Measurements from ENCODE around the gene BEND7. TPM values are rescaled to one million over a fixed set of nuclear protein-coding genes. Genes with fewer than 3 reads are reported as not detected.
"Not testable (repeated sequence)": the region's sequence is repeated elsewhere in the genome, so short reads cannot be mapped to it uniquely, and the experiment has no call there.

Gene BEND7
- total and polyA plus RNA-seq, 9 of the 15 experiments (the other 6 are each of a cell fraction or from before 2014, with no cell fraction given): 1.3 to 11.4 (median 5.2) TPM

DNA sequence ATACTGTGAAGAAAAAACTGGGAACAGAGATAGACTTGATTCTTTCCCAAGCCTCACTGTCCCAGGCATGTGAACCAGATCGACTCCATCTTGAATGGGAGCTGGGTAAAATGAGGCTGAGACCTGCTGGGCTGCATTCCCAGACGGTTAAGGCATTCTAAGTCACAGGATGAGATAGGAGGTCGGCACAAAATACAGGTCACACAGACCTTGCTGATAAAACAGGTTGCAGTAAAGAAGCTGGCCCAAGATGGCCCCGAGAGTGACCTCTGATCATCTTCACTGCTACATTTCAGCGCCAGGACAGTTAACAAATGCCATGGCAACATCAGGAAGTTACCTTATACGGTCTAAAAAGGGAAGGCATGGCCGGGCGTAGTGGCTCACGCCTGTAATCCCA lies 9.2 kb upstream of the BEND7 start (continued):
- TF ChIP-seq IRF9 (tag; IDR thresholded peaks at IDR 0.05) (peak; percentile 80), TEAD2 (tag; IDR thresholded peaks at IDR 0.05) (peak; percentile 64), ZNF740 (tag; IDR thresholded peaks at IDR 0.05) (peak in 1 of 2 experiments; percentile 71; a peak in 1 of 4 replicates), ZNF395 (CRISPR knock-in tag; IDR thresholded peaks at IDR 0.05) (peak; percentile 54; the same call in 1 of the 2 replicates), PBX2 (tag; conservative IDR thresholded peaks at IDR 0.05; ENCODE audit: low read depth) (0 out of 2 replicates have a peak, but pooled peaks have one; percentile 15), ZNF175 (CRISPR knock-in tag; IDR thresholded peaks at IDR 0.05; ENCODE audit: low read depth) (peak; percentile 44; the same call in 1 of the 2 replicates), SRF (CRISPR knock-in tag; IDR thresholded peaks at IDR 0.05) (peak in 1 of 2 experiments; percentile 74; a peak in 2 of 4 replicates), NR2C1 (tag; IDR thresholded peaks at IDR 0.05) (peak; percentile 72), HDAC8 (tag; IDR thresholded peaks at IDR 0.05) (0 out of 2 replicates have a peak, but pooled peaks have one; percentile 25), PTRF (tag; IDR thresholded peaks at IDR 0.05) (peak; percentile 70), ZKSCAN8 (CRISPR knock-in tag; IDR thresholded peaks at IDR 0.05) (0 out of 2 replicates have a peak, but pooled peaks have one; percentile 38)
- TF ChIP-seq ZNF740 (CRISPR knock-in tag; IDR thresholded peaks at IDR 0.05); PBX2 (CRISPR knock-in tag; IDR thresholded peaks at IDR 0.05; ENCODE audit: low read depth); NR2C1 (IDR thresholded peaks at IDR 0.05): not testable (repeated sequence)
- TF ChIP-seq, protein P1, sequence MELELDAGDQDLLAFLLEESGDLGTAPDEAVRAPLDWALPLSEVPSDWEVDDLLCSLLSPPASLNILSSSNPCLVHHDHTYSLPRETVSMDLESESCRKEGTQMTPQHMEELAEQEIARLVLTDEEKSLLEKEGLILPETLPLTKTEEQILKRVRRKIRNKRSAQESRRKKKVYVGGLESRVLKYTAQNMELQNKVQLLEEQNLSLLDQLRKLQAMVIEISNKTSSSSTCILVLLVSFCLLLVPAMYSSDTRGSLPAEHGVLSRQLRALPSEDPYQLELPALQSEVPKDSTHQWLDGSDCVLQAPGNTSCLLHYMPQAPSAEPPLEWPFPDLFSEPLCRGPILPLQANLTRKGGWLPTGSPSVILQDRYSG (tag; conservative IDR thresholded peaks at IDR 0.05; ENCODE audit: low read depth): peak; percentile 78; the same call in 1 of the 2 replicates

Measured in K562 (cell line).